Stimulated activated CD4-positive, alpha-beta T cell treated with anti-CD3 and anti-CD28 coated beads, Interleukin-1b, Interleukin-23, amount 100 ng/mL, for 24 hours (primary cell): Measurements from ENCODE around the gene OR2H1.

Source experiments
- DNase-seq, 4 experiments: peaks; one replicate each; pipeline ENCODE4 v3.0.0-alpha.2; 2020; ENCODE audit warnings: low read depth in 4 of 4, low spot score in 1 of 4

The OR2H1 gene

DNA sequence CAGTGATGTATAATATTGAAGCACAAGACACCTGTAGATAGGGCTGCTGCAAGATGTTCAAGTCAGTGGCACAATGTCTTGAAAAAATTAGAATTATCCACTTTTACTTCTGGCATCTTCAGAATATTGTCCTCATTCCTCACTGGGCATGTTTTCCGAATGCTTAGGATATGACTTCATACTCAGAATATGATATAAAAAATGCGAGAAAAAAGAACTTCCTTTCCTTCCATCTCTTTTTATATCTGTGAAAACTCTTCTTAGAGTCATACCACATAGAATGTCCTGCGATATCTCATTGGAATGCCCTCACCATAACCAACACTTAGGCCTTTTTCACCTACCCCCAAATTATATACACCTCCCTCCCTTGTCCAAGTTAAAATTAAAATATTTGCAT lies 26.2 kb downstream of the OR2H1 start:
- no peak for DNase-seq

DNA sequence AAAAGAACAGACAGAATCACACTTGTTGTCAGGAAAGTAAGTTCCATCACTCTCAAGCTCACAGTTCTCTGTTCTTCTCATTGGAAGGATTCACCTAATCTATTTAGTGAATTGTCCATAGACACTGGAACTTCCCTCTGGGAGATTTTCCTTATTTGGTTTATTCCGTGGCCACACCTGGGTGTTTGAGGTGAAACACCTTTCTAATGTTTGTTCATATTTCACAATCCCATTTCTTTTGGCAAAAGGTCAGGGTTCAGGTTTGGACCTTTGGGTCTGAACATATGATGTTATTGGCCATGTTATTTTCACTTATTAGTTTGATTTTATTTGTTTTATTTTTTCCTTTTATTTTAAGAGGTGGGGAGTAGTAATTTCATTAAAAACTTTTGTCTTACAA lies 26.8 kb downstream of the OR2H1 start:
- DNase-seq = no peak

DNA sequence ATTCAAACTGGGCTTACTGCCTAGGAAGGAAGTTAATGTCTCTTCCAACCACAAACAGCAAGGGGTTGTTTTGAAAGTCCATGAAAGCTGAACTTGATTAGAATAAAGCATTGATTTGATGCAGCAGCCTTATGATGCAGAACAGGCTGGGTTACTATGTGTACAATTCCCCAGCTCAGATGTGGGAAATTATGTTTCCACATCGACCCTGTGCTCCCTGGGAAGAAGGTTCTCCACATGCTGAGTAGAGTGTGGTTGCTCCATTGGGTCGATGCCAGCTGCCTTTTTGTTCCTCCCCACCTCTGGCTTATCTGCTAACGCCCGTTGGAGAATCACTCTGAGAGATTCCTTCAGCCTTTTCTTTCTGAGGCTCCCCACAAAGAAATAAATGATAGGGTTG lies 29.6 kb downstream of the OR2H1 start:
- no peak for DNase-seq

DNA sequence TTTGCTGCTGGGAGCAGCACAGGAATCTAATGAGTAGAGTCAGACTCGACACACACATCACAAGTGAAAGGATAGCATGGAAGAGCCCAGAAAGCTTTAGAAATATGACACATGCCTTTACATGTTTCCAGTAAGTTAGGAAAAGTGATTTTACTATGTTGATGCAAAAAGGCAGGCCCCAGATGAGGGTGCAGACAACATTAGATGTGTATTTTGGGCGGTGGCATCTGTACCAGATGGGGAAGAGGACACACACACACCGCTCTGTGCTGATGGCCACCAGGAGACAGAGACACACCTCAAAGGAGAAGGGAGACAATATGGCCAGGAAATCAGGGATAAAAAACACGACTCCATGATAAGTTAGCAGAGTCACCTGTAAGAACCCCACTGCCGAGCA lies 30.2 kb downstream of the OR2H1 start:
- DNase-seq = no peak

DNA sequence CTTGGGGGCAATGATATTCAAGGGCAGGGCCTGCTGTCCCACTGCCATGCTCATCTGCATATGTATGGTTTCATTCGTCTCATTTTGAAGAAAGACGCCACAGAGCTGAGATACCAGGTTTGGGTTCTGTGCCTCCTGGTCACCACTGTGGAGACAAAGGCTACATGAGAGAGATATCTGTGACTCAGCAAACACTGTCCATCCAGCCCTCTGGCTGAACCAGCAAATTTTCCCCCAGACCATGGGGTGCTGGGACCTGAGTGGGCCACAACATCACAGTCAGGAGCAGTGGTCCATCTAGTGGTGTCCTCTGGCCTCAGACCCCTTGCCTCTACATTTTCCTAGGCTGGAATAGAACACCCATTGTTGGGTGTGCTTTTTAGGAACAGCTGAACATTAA lies 30.7 kb downstream of the OR2H1 start, which contains the start of gene MAS1L:
Gene MAS1L (minus strand): TSS at position 297 of the 400 bp plus-strand sequence. CDS start 54 bp downstream, at position 243.
- DNase-seq = no peak

DNA sequence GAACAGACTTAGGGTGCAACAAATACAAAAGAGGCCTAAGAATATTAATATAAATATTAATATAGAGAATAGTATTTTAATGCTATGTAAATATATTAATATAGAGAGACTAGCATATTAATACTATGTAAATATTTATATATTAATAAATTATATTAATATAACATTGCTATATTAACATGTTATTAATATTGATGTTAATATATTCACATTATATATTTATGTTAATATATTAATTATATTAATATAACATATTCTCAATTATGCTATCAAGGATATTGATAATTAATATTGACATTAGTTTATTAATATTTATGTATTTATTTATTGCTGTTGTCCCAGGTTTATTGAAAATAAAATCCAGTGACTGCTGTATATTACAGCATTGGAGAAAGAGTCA lies 31.9 kb downstream of the OR2H1 start:
- DNase-seq = no peak

DNA sequence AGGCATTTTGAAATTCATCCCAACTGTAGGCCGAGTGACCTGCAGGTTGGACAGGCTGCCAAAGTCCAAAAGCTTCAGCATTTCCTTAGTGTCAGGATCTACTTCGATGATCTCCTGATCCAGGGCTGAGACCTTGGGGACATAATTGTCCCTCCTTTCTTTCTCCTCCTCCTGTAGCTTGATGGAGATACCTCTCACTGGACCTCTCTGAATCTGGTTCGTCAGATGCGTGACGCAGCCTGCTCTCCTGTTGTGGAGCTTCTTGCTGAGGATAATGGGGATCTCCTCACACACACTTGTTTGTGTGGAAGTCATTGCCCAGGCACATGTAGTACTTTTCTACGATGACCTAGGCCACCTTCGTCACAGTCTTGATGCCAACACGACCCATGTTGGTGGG lies 32.3 kb downstream of the OR2H1 start:
- DNase-seq = no peak

DNA sequence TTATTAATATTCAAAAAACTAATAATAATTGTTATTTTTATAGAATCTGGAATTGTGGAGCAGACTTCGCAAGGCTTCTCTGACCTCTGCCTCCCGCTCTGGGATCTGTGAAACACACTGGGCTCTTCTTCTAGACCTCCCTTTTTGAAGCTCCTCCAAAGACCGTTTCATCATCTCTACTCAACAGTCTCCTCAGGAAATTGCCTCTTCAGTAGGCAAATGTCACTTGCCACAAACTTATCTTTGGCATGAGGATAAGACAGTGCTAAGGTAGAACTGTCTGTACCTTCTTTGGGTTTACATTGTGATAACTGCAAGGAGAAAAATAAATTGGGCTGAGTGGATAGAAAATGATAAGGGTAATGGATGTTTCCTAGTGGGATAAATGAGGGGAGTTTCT lies 33.1 kb downstream of the OR2H1 start:
- no peak for DNase-seq

DNA sequence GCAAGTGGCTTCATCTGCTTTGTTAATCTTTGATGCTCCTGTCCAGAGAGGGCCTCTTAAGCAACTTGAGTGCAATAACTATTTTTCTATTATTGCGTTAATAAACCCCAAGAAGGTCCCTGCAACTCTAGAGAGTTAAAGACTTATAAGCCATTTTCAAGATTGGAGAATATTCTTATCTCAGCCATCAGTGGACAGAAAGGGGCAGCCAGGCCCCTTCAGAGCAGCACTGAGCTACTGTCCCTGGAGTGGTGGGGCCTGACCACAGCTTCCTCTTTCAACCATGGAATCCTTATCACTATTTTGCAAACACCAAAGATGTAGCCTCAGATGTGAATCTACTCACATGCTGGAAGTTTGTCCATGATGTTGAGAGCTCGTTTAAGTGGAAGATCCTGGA lies 33.6 kb downstream of the OR2H1 start:
- DNase-seq = no peak

DNA sequence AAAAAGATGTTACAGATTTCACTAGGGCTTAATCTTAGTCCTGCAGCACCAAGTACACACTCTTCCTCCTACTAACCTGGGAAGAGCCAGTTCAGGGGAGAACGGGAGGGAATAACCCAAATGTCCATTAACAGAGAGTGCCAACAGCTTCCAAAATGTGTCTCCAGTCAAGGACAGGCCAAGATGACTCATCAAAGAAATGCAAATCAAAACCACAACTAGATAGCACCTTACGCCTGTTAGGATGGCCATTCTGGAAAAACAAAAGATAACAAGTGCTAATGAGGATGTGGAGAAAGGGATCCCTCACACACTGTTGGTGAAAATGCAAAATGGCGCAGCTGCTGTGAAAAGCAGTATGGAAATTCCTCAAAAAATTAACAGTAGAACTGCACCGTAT lies 34.6 kb downstream of the OR2H1 start:
- no peak for DNase-seq

DNA sequence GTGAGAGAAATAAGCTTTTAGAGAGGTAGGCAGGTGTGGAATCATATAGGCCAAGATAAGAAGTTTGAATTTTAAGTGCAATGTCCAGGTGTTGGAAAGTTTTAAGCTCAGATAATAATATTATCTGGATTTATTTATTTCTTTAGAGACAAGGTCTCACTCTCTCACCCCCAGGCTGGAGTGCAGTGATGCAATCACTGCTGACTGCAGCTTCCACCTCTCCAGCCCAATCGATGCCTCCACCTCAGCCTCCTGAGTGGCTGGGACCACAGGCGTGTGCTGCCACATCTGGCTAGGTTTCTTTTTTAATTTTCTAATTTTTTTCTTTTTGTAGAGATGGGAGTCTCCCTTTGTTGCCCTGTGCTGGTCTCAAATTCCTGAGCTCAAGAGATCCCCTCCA lies 36.3 kb downstream of the OR2H1 start:
- DNase-seq = no peak

DNA sequence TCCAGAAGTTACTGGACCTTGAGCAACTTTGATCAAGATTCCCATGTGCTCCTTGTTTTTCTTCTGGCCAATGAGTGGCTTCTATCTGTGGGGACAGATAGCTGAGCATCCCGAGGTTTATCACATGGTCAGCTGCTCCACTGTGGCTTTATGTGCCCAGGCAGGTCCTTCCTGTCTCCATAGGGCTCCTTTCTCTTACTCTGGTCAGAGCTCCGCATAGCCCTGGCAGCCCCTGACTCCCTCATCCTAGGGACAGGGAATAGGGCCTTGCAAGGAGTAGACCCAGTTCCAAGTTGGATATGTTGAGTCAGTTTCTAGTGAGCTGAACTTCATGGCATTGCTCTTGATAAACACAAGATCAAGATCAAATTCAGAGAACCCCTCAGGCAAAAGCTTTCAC lies 37.2 kb downstream of the OR2H1 start:
- DNase-seq = no peak

DNA sequence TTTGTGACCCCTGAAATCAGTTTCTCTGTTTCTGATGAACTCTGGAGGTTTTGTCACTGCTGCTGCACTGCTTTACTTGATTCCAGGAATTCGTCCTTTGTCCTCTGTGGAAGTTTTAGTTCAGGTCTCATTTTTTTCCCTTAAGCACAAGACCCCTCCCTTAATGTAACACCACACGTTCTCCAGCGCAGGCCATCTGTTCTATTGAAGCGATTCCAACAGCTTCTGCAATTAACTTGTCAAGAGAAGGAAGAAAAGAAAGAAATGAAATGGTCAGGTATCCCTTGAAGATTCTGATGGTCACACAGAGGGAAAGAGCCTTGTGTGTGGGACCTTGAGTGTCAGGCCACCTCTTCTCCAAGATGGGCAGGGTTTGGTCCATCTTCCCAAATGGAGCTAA lies 38.6 kb downstream of the OR2H1 start:
- no peak for DNase-seq

DNA sequence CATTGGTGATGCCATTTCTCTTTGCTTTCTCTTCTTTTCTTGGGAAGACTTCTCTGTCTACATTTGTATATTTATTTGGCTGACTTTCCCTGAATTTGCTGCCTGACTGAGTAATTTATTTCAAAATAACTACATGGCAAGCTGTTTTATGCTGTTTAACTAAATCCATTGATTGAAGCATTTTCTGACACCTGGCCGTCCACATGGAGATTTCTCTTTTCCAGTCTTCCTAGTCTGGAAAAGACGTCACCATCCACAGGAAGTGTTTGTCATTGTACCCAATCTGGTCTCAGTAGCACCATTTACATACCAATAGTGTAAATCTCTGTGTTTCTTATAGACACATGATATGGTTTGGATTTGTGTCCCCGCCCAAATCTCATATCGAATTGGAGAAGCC lies 40.0 kb downstream of the OR2H1 start:
- no peak for DNase-seq

DNA sequence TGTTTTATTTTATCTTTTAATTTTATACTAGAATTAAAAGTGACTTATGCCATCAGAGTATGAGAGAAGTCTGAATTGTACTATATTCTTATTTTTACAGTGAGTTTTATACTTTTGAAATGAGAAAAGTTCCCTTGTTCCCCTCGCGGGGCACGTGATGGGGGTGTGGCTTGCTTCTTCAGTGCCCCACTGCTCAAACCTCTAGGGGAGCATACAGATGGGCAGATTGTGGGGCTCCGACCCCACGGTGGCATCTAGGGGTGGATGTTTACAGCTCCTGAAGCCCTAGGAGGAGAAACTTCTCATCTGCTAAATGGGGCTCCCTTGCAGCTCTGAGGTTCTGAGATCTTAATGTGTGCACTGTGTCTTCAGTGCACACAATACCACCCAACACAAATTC lies 42.7 kb downstream of the OR2H1 start:
- DNase-seq = no peak

DNA sequence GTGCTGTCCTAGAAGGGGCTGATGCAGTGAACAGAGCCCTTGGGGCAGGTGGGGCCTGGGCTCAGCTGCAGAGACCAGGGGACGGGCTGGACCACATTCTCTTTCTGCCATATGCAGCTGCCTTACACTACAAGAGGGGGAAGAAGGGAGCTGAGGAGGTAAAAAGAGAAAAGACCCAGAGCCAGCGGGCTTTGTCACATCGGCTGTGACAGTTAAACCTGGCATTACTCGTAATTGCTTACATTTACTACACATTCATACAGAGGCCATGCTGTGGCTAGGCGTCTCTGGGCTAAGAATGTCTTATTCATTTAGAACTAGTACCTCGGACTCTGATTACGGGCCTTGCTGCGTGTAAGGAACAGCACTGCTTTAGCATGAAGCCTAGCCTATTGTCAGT lies 43.6 kb downstream of the OR2H1 start:
- no peak for DNase-seq

DNA sequence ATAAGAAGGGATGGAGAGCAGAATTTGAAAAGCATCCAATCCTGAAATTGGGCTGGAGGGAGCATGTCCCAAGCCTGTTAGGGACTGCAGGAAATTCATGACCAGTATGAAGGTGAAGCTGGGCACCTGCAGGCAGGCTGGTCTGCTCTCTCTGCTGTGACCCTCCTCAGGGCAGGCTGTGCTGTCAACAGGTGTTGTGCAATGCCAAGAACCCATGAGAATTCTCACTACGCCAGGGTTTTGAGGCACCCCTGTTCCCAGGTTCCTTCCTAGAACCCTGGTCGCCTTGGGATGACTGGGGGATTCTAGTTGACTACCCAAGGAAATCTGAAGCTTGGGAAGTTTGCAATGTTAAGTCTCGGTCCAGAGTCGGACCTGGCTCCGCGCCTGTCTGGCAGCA lies 44.2 kb downstream of the OR2H1 start:
- no peak for DNase-seq

DNA sequence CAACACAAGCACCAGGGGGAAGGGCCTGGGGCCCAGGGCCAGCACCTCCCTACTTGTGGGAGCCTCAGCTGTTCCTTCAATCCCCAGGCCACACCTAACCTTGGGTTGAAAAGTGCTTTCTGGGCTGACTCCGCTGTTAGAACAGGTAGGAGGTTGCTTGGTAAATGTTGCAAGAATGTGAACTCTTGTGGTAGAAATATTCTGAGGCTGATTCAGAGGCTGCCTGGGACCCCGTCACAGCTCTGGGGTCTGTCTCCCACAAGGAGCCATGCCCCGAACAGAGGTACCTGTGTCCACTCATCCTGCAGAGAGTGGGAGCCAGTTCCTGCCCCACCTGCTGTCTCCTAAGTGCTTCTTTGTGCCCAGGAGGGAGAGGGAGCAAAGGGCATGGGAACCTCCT lies 45.2 kb downstream of the OR2H1 start:
- no peak for DNase-seq

DNA sequence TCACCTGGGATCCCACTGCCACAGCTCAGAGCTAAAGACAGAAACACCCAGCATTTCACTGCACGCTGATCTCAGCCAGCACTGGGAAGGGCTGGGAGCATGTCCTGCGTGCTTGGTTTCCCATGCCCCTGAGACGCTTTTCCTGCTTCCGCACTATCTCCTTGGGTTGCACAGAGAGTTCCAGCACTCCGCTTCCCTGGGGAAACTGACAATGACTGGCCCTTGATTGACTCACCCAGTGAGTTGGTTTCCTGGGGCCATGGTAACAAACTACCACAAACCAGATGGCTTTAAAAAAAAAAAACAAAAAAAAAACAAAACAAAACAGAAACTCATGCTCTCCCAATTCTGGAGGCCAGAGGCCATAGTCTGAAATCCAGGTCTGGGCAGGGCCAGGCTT lies 45.6 kb downstream of the OR2H1 start:
- DNase-seq = no peak

DNA sequence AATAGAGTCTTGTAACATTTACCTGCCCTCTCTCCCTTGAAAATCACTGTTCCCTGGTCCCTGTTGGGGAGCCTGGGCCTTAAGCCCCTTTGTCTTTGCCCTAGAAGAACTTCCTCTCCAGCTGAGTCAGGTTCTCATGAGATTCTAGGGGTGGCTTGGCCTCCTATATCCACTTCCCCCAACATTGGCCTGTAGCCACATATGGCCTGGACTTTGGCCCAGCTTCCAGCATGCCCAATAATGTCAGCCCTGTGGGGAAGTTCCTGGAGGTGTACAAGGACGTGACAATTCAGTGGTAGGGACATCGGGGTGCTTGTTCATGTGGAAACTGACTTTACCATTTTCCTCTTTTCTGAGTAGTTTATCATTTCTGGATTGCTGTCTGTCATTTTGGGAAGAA lies 48.0 kb downstream of the OR2H1 start:
- no peak for DNase-seq

DNA sequence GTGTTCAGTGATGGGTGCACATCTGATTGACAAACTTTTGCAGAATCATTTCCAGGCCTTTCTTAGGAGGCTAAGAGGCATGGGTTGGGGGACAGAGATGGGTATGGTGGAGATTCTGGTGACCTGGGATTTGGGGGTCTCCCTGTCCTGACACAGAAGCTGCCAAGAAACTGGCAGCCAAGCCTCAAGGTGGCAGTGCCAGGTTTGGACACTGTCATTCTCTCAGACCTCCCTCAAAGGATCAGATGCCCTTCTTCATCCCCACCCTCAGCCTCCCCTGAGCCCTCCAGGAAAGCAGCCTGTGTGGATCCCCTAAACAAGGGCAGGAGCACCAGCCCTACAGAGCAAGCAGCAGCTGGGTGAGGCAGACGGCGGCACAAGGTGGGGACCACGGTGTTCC lies 48.9 kb downstream of the OR2H1 start:
- no peak for DNase-seq

DNA sequence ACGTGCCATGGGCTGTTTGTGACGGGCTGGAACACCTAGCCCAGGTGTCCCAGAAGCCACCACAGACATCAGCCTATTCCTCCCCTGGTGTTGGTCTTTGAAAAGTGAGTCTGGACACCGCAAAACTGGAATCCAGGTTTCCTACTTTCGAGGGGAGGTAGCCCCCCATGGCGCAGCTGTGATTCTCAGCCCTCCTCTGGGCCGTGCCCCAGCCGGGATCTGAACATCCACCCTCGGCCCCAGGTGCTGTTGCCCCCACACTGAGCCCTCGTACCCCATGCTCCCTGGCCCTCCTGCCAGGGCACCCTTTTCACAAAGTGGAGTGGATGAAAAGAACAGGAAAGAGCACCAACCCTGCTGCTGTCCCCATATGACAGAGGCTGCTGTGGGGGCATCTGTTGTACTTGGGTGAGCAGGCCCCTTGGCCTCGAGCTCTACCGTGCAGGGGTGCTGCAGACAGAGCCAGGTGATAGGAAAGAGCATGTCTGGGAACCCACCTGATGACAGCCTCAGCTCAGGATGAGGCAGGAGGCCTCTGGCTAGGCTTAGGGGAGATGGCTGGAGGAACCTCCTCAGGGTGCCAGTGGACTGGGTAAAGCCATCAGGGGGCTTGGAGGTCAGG lies 49.6 kb downstream of the OR2H1 start:
- no peak for DNase-seq

DNA sequence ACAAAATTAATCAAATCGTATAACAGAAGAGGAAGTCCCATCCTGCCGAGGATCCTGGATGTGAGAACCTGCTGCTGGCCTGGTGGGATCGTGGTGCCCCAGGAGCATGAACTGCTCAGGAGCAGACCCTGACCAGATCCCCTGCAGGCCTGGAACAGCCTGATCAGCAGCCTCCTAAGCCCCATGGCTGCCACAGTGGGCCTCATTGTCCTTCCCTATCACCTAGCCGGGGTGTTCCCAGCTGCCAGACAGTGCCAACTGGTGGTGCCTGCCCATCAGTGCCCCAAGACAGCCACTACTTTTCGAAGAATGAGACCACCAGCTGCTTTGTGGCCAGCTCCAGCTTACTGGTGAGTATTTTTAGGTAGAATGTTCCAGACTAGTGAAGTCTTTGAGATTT lies 50.4 kb downstream of the OR2H1 start:
- no peak for DNase-seq

DNA sequence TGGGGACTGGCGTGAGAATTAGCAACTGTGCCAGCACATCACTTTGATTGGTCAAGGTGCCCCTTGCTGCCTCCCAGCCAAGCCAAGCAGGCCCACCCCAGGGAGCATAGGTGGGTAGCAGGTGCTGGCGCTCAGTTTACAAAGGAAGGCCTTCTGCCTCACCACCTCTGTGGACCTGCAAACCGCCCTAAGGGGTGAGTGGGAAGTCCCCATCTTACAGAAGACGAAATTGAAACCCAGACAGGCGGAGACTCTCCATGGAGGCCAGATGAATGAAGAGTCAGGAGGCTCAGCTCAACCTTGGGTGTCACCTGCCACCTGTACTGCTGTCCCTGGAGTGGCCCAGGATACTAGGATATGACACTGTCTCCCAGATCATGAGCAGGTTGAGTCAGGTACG lies 52.3 kb downstream of the OR2H1 start:
- DNase-seq = no peak
